Activated CD4-positive, alpha-beta T cell treated with anti-CD3 and anti-CD28 coated beads for 36 hours (primary cell): ENCODE measurements around the gene PRKCE. TPM values are rescaled to one million over a fixed set of nuclear protein-coding genes. Genes with fewer than 3 reads are reported as not detected.

Experiments
- ATAC-seq: fragments of 200-7000 bp; cut with Tn5 transposase; one replicate; pipeline ENCODE4 v1.10.0; 2021; ENCODE audit warnings: mild to moderate bottlenecking, moderate library complexity
- CTCF ChIA-PET: fragments of 350-600 bp; sonication (Branson Sonifier 250); formaldehyde crosslinking; loops from one replicate; lab custom pipeline; 2021; ENCODE audit warnings: antibody characterized with exemption; lab: Charles Lee
- POLR2A ChIA-PET: fragments of 350-600 bp; sonication (Branson Sonifier 250); formaldehyde crosslinking; loops from one replicate; lab custom pipeline; 2021; ENCODE audit warnings: antibody characterized with exemption, inconsistent platforms; lab: Charles Lee
- DNase-seq: peaks from one replicate; pipeline ENCODE4 v3.0.0-alpha.2; 2020
- H3K27ac Mint-ChIP-seq: one replicate; pipeline ENCODE4 v1.8.0; 2021; ENCODE audit warnings: mixed read lengths
- H3K27me3 Mint-ChIP-seq: one replicate; pipeline ENCODE4 v1.8.0; 2021; ENCODE audit warnings: mixed read lengths
- H3K36me3 Mint-ChIP-seq: one replicate; pipeline ENCODE4 v1.8.0; 2021; ENCODE audit warnings: low read depth, mixed read lengths
- H3K4me1 Mint-ChIP-seq: one replicate; pipeline ENCODE4 v1.8.0; 2021; ENCODE audit warnings: mixed read lengths
- H3K4me3 Mint-ChIP-seq: one replicate; pipeline ENCODE4 v1.8.0; 2021; ENCODE audit warnings: mild to moderate bottlenecking, moderate library complexity, mixed read lengths
- H3K9me3 Mint-ChIP-seq: one replicate; pipeline ENCODE4 v1.8.0; 2021; ENCODE audit warnings: low read depth, mixed read lengths
- intact Hi-C, 2 experiments: fragments of 100-400 bp; cut with DNase I in 1 of 2; cut with micrococcal nuclease in 1 of 2; formaldehyde crosslinking; loops; one replicate each; pipeline versions ENCODE4 v1.14.2 to v1.15.1; 2022 to 2024; cut with DNase I, micrococcal nuclease
- total RNA-seq, 2 experiments: library from RNA; stranded (reverse); gene quantifications; one replicate each; pipeline ENCODE4 v1.2.3, GENCODE V29; 2021

Gene PRKCE
- total RNA-seq, 2 experiments from 2014 or later, result 9.0 to 13.2 TPM

GRCh38 chr2:46153996-46154753 lies 502.7 kb downstream of the PRKCE start:
- ATAC-seq (no peak), DNase-seq (no peak)
- Mint-ChIP-seq H3K27ac (no peak overlapping the region), H3K4me1 (peaks cover 5% of the 10 kb centered on the region), H3K9me3 (no peaks in the 10 kb centered on the region), H3K36me3 (no peaks in the 10 kb centered on the region), H3K27me3 (no peaks in the 10 kb centered on the region), H3K4me3 (no peak overlapping the region)
- CTCF ChIA-PET, result no interaction called here
- intact Hi-C loops, result no loop called here
- POLR2A ChIA-PET, result no interaction called here

GRCh38 chr2:46157072-46157965 lies 505.8 kb downstream of the PRKCE start:
- no peaks in the 10 kb centered on the region for H3K36me3 Mint-ChIP-seq
- POLR2A ChIA-PET, result no interaction called here

GRCh38 chr2:46157966-46158310 lies 506.5 kb downstream of the PRKCE start:
- CTCF ChIA-PET, result no interaction called here
- H3K4me1 Mint-ChIP-seq, result no peaks in the 10 kb centered on the region
- H3K27ac Mint-ChIP-seq, result no peak overlapping the region
- H3K9me3 Mint-ChIP-seq, result no peaks in the 10 kb centered on the region
- H3K36me3 Mint-ChIP-seq, result no peaks in the 10 kb centered on the region
- ATAC-seq (no peak), DNase-seq (no peak)
- H3K4me3 Mint-ChIP-seq, result no peak overlapping the region
- intact Hi-C loops, result no loop called here
- H3K27me3 Mint-ChIP-seq, result no peaks in the 10 kb centered on the region
- POLR2A ChIA-PET, result no interaction called here

More at GRCh38 chr2:46157072-46157965, 505.8 kb downstream of the PRKCE start:
- DNase-seq (no peak), ATAC-seq (no peak)
- H3K4me1 Mint-ChIP-seq, result no peaks in the 10 kb centered on the region
- CTCF ChIA-PET, result no interaction called here
- no peak overlapping the region for H3K27ac Mint-ChIP-seq
- intact Hi-C loops, result no loop called here
- no peak overlapping the region for H3K4me3 Mint-ChIP-seq
- no peaks in the 10 kb centered on the region for H3K9me3 Mint-ChIP-seq
- no peaks in the 10 kb centered on the region for H3K27me3 Mint-ChIP-seq

GRCh38 chr2:46158661-46159060 lies 507.2 kb downstream of the PRKCE start:
- Mint-ChIP-seq H3K27ac (no peak overlapping the region), H3K36me3 (no peaks in the 10 kb centered on the region), H3K4me3 (no peak overlapping the region), H3K4me1 (no peaks in the 10 kb centered on the region), H3K9me3 (no peaks in the 10 kb centered on the region), H3K27me3 (no peaks in the 10 kb centered on the region)
- POLR2A ChIA-PET, result no interaction called here
- intact Hi-C loops, result no loop called here
- DNase-seq (no peak), ATAC-seq (no peak)
- CTCF ChIA-PET, result no interaction called here

- DNase-seq, result no peak
- CTCF ChIA-PET, result no interaction called here
- H3K9me3 Mint-ChIP-seq, result no peaks in the 10 kb centered on the region
- POLR2A ChIA-PET, result no interaction called here
- no peak for ATAC-seq
- peaks cover 2% of the 10 kb centered on the region for H3K36me3 Mint-ChIP-seq
- H3K27me3 Mint-ChIP-seq, result no peaks in the 10 kb centered on the region
- no peak overlapping the region for H3K27ac Mint-ChIP-seq
- intact Hi-C loops, result no loop called here
- H3K4me3 Mint-ChIP-seq, result no peak overlapping the region
- no peaks in the 10 kb centered on the region for H3K4me1 Mint-ChIP-seq
Observed at GRCh38 chr2:46160326-46160725, 508.9 kb downstream of the PRKCE start.

GRCh38 chr2:46161315-46161714 lies 509.8 kb downstream of the PRKCE start:
- Mint-ChIP-seq H3K9me3 (no peaks in the 10 kb centered on the region), H3K27me3 (no peaks in the 10 kb centered on the region), H3K4me3 (no peak overlapping the region), H3K27ac (no peak overlapping the region), H3K4me1 (no peaks in the 10 kb centered on the region), H3K36me3 (peaks cover 2% of the 10 kb centered on the region)
- ATAC-seq (no peak), DNase-seq (no peak)
- ChIA-PET POLR2A (no interaction called here), CTCF (interaction anchor here (0.6 kb wide), 1 partner anchor 45 kb away, joined by 3 read pairs; no protein-coding TSS in a partner anchor)
- intact Hi-C loops, result no loop called here

- no peak overlapping the region for H3K4me3 Mint-ChIP-seq
- CTCF ChIA-PET, result interaction anchor here (0.6 kb wide), 2 partner anchors 44 to 264 kb away, joined by 3 read pairs; no protein-coding TSS in a partner anchor
- H3K9me3 Mint-ChIP-seq, result no peaks in the 10 kb centered on the region
- no peaks in the 10 kb centered on the region for H3K27me3 Mint-ChIP-seq
- no peak for ATAC-seq
- intact Hi-C loops, result no loop called here
- H3K27ac Mint-ChIP-seq, result no peak overlapping the region
- H3K36me3 Mint-ChIP-seq, result peaks cover 2% of the 10 kb centered on the region
- POLR2A ChIA-PET, result no interaction called here
- DNase-seq, result no peak
- no peaks in the 10 kb centered on the region for H3K4me1 Mint-ChIP-seq
Observed at GRCh38 chr2:46161911-46162310, 510.4 kb downstream of the PRKCE start.

- H3K27me3 Mint-ChIP-seq, result no peaks in the 10 kb centered on the region
- ChIA-PET POLR2A (no interaction called here), CTCF (interaction anchor here (0.6 to 1.2 kb wide), 3 partner anchors 19 to 263 kb away, joined by 3 to 4 read pairs (median 3); no protein-coding TSS in a partner anchor)
- H3K4me1 Mint-ChIP-seq, result no peaks in the 10 kb centered on the region
- no peak overlapping the region for H3K27ac Mint-ChIP-seq
- DNase-seq, result no peak
- H3K4me3 Mint-ChIP-seq, result no peak overlapping the region
- H3K36me3 Mint-ChIP-seq, result peaks cover 2% of the 10 kb centered on the region
- ATAC-seq, result no peak
- intact Hi-C loops, result no loop called here
- H3K9me3 Mint-ChIP-seq, result no peaks in the 10 kb centered on the region
Observed at GRCh38 chr2:46162329-46163097, 511.0 kb downstream of the PRKCE start.

GRCh38 chr2:46163098-46163430 lies 511.6 kb downstream of the PRKCE start:
- no peak for ATAC-seq
- ChIA-PET CTCF (interaction anchor here (1.2 kb wide), 1 partner anchor 100 kb away, joined by 4 read pairs; no protein-coding TSS in a partner anchor), POLR2A (no interaction called here)

GRCh38 chr2:46163804-46164528 lies 512.5 kb downstream of the PRKCE start:
- intact Hi-C loops, result no loop called here
- ChIA-PET CTCF (no interaction called here), POLR2A (interaction anchor here (0.6 kb wide), 1 partner anchor 23 kb away, joined by 10 read pairs; no protein-coding TSS in a partner anchor)
- no peak overlapping the region for H3K4me3 Mint-ChIP-seq
- H3K36me3 Mint-ChIP-seq, result peaks cover 2% of the 10 kb centered on the region
- H3K9me3 Mint-ChIP-seq, result no peaks in the 10 kb centered on the region
- H3K27me3 Mint-ChIP-seq, result no peaks in the 10 kb centered on the region
- DNase-seq, result no peak
- no peak overlapping the region for H3K27ac Mint-ChIP-seq
- ATAC-seq, result no peak
- H3K4me1 Mint-ChIP-seq, result no peaks in the 10 kb centered on the region

More at GRCh38 chr2:46163098-46163430, 511.6 kb downstream of the PRKCE start:
- DNase-seq, result no peak
- intact Hi-C loops, result no loop called here
- Mint-ChIP-seq H3K4me3 (no peak overlapping the region), H3K27ac (no peak overlapping the region), H3K27me3 (no peaks in the 10 kb centered on the region), H3K36me3 (peaks cover 2% of the 10 kb centered on the region), H3K9me3 (no peaks in the 10 kb centered on the region), H3K4me1 (no peaks in the 10 kb centered on the region)
